ENCODE measurements around the gene TRIM31.

The TRIM31 gene

DNA sequence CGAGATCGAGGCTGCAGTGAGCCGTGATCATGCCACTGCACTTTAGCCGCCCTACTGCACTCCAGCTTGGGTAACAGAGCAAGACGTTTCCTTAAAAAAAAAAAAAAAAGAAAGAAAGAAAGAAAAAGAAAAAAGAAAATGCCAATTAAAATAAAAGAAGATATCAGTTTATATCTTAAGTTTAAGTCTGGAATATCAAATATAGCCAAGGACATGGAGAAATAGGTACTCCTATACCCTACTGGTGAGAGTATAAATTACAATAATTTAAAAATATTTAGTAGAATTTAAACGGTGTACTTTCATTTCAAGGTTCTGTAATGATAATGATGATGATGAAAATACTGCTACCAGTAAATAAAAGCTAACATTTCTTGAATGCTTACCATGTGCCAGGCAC, 3.8 kb upstream of the TRIM31 start:
- DNase-seq (ENCODE audit: low read depth in 4 of 4, low spot score in 1 of 4) = no peak

- no peak for DNase-seq (ENCODE audit: low read depth in 4 of 4, low spot score in 1 of 4)
Observed at GRCh38 chr6:30113841-30114240, 951 bp upstream of the TRIM31 start.

DNA sequence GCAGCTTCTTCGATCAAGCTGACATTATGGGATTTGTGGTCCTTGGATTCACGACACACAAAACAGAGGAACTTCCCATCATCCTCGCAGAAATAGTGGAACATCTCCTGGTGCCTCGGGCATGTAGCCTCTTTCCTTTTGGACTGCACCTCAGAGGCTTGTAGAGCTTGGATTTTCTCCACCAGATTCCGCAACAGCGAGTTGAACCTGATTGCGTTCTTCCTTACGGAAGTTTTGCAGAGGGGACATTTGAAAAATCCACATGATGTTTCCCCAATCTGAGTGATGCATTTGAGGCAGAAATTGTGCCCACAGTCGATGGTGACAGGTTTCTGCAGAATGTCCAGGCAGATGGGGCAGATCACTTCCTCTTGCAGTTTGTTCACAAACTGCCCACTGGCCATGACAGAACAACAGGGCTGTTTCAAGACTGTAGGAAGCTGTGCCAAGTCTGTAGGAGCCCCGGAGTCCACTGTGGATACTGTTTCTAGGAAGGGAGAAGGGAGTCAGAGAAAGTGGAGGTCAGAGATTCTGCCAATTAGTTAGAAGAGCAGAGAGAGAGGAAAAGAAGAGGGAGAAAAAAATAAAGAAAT, 392 bp downstream of the TRIM31 start:
- DNase-seq (ENCODE audit: low read depth in 4 of 4, low spot score in 1 of 4) = no peak

GRCh38 chr6:30111266-30111856, 1.5 kb downstream of the TRIM31 start:
- DNase-seq (ENCODE audit: low read depth in 4 of 4, low spot score in 1 of 4) = no peak

DNA sequence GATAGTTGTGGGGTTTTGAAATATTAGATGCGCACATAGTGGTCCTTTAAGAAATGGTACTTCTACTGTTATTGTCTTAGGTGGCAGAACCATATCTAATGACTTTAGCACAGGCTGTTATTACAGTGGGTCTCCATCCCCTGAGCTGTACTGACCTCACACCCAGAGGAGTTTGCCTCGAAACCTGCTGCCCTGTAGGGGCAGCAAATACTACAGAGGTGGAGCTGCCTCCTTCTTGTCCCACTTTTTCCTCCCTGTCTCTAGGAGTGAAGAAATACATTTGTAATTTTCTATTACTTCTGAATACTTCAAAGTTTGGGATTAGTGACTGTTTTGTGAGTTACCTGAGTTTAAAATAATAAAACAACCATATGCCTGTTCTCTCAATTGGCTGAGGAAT, 8.2 kb downstream of the TRIM31 start:
- DNase-seq (ENCODE audit: low read depth in 4 of 4, low spot score in 1 of 4) = no peak

DNA sequence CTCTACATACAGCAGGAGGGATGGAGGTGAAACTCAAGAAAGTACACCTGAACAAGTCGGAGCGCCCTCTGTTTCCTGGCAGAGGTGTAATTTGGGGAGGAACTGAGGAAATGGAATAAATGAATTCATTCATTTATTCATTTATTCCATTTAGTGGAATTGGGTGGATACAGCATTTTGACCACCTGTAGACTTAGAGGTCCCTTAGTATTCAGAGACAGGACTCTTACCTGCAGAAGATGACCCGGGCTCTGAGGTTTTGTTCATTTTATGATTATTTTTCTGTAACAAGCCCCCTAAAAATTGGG, 9.1 kb downstream of the TRIM31 start:
- no peak for DNase-seq (ENCODE audit: low read depth in 4 of 4, low spot score in 1 of 4)

DNA sequence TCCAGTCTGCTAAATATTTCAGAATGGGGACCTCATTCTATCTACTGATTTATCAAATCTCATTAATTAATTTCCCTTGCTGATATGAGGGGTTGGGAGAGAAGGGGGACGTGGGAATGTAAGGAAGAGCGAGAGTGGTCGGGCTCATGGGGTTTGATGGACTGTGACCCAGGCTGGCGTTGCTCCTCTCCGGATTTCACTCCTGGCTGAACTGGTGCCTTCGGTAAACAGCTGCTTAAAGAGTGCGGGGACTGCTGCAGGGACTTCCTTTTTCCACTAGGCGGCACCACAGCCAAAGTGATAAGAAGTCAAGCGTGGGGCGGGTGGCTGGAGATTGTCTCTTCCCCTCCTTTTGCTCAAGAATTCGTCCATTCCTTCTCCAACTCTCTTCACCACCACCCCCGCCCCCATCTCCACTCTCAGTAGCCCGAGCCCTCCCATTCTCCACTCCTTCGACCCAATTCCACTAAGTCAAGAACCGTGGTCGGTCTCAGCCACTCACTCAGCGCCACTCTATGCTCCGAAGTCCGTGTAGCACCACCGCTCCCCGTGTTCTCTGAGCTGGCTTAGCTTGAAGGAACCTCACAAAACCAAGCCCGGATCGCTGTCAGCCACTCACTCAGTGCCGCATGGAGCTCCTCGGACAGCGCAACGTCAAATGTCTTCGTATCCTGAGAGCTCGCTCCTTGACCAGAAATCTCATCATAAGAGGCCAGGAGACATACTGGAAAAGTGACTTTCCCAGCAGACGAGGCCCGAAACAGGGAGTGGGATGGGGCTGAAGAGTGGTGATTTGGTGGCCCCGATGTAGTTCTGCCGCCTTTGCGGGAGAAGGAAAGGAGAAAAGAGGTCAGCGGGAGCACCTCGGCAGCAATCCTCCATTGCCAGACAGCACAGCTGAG, 9.7 kb downstream of the TRIM31 start:
- DNase-seq (ENCODE audit: low read depth in 4 of 4, low spot score in 1 of 4) = peak; percentile 63 to 73 (median 68)

DNA sequence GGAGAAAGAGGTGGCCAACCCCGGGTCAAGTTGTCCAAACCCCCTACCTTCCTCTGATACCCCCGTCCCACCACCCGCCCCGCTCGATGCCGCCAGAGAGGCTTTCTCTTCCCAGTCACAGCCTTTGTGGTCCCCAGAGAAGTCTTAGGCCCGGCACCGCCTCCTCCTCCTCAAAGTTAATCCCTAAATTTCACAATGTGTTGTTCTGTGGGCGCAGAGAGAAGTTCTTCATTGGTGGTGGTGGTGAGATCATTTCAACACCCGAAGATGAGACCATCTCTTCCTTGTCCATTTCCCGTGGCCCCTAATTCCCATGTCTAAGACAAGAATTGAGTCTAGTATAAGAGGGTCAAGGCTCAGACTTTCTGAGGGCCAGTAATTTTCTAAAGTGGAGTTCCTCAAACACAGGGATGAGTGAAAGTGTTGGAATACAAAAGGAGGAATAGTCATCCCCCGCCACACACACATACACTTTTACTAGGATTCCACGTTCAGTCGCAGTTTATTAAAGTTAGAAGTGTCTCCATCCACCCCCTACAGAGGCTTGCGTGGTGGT, 10.4 kb downstream of the TRIM31 start:
- DNase-seq (ENCODE audit: low read depth in 4 of 4, low spot score in 1 of 4) = no peak

DNA sequence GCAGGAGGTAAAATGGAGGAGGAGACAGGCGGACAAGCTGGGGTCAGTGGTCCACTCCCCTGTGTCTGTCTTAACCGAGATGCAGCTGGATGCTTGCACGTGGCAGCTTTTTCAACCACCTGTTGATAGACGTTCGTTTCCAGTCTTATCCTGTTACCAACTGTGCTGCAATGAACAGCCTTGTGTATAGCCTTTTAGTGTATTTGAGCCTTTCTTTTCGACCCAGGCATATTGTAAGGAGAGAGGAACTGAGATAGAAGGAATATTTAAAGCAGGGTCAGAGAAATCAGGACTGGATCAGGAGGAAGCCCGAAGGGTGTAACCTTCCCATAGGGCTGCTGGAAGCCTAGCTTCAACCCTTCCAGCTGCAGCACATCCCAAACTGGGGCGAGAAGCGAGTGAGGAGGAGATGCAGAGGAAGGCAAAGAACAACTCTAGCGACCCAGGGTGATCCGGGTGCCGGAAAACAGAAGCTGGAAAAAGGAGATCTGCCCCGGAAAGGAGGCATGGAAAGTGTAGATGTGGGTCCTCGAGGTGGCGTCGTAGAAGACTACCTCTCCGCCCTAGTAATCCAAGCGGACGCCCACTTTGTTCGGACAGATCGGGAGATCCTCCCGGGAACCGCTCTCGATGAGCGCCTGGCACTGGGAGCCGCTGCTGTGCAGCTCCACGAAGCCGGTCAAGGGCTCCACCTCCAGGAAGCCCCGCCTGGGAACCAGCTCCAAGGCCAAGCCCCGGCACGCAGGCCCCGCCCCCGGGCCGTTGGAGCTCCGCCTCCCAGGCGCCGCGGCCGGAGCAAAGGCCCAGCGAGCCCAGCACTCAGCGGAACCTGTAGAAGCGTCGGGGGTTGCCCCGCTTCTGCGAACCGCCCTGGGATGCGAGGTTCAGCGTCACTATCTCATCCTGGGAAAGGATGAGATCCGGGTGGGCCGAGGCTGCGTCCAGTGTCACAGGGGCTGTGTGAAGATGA, 11.2 kb downstream of the TRIM31 start:
- peak; percentile 33 to 71 (median 43) for DNase-seq (ENCODE audit: low read depth in 4 of 4, low spot score in 1 of 4)

GRCh38 chr6:30100585-30101443, 12.1 kb downstream of the TRIM31 start:
- DNase-seq (ENCODE audit: low read depth in 4 of 4, low spot score in 1 of 4) = no peak

- no peak for DNase-seq (ENCODE audit: low read depth in 4 of 4, low spot score in 1 of 4)
Observed at GRCh38 chr6:30100154-30100553, 12.7 kb downstream of the TRIM31 start.

- no peak for DNase-seq (ENCODE audit: low read depth in 4 of 4, low spot score in 1 of 4)
Observed at GRCh38 chr6:30097902-30098768, 14.8 kb downstream of the TRIM31 start.

DNA sequence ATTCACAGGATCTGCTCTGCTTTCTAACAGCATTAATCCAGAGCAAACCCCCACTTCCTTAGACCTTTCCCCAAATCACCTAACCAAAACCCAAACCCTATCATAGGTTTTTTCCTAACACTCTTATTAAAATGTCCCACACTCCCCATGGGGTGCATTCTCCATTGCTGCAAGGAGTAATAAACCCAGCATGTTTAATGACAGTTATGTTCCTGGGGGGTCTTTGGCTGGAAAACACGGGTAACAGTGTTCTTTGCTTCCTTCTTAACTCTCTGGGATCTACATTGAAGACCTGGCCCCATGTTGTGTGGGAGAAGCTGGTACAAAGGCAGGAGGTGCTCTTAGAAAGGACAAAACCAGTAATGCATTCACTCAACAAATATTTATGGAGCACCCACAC, 16.1 kb downstream of the TRIM31 start:
- DNase-seq (ENCODE audit: low read depth in 4 of 4, low spot score in 1 of 4) = no peak

- no peak for DNase-seq (ENCODE audit: low read depth in 4 of 4, low spot score in 1 of 4)
Observed at GRCh38 chr6:30093951-30094661, 18.8 kb downstream of the TRIM31 start.

DNA sequence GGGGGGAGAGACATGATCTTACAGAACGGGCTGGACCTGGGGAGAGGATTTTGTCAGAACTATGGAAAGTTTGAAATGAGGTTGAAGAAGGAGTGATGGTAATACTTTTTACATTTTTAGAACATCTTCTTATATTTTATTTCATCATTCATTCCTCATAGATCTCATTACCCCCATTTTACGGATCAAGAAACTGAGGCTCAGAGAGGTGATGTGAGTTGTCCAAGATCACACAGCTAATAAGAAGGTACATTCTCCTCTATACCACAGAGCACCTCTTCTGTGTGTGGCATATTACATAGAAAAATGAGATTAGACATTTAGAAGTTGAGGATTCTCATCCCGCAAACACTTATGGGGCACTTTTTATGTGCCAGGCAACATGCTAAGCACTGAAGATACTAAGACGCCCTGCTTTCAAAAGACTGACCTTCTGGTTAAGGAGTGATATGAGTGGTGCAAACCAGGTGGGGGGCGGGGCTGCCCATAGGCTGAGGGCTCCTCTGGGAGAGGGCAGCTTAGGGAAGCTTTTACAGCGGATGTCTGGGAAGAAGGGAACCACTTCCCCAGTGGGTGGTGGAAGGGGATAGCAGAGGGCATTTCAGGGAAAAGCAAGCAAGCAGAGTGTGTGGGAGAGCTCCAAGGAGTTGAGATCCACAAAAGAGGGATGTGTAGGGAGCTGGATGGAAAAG, 19.9 kb downstream of the TRIM31 start:
- DNase-seq (ENCODE audit: low read depth in 4 of 4, low spot score in 1 of 4) = no peak

DNA sequence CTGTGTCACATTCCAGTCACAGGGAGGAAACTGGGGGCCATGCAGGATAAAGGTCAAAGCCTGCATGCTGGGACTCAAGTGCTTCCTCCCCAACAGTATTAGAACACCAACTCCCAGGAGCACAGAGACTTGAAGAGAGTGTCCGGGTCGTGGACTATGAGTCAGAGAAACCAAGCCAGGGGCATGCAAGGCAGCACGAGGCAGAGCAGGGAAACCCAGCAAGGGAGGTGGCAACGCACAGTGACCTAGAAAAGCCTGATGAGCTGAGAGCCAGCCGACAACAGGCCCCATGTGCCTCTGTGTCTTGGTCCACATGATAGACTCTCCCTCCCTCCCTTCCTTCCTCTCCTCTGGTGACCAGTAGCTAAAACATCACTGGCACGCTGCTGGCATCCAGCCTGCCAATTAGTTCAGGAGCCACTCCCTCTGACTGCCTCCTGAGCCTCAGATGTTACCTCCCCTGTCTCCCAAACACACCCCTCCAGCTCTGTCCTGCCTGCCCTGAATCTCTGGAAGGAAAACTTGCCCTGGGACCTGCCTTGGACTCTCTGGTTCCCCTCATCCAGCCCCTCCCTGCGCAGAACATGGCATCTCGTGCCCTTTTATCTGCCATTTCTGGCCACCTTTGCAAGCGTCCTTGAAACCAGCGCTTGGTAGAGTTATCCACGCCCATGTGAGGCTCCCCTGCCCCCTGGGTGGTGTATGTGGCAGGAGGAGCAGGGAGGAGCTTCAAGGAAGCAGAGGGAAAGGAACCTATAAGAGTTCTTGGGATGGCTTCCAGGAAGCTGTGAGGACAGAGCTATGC, 21.1 kb downstream of the TRIM31 start:
- no peak for DNase-seq (ENCODE audit: low read depth in 4 of 4, low spot score in 1 of 4)

DNA sequence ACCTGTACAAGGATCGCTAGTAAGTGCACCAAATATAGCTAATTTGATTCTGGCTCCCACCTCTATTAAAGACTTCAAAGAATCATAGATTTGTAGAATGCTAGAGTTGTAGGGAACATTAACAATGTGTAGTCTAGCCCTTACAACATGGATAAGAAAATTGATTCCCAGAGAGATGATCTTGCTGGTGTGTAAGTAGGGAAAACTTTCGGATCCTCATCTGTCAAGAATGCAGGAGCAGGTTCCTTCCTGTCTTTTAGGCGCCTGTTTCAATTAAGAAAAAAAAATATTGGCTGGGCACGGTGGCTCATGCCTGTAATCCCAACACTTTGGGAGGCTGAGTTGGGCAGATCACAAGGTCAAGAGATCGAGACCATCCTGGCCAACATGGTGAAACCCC, 25.0 kb downstream of the TRIM31 start:
- no peak for DNase-seq (ENCODE audit: low read depth in 4 of 4, low spot score in 1 of 4)

Data from stimulated activated CD4-positive, alpha-beta T cell treated with anti-CD3 and anti-CD28 coated beads, Interleukin-1b, Interleukin-23, amount 100 ng/mL, for 24 hours (primary cell).